T-helper 9 cell (primary cell): ENCODE results near the gene ZBTB2.
"Not testable (repeated sequence)": the region's sequence is repeated elsewhere in the genome, so short reads cannot be mapped to it uniquely, and the experiment has no call there.

Experiments
- DNase-seq: peaks from one replicate; pipeline ENCODE4 v3.0.0-alpha.2; 2020

The ZBTB2 gene

GRCh38 chr6:151359486-151359885, 31.9 kb downstream of the ZBTB2 start:
- DNase-seq, result no peak

GRCh38 chr6:151358475-151358874, 32.9 kb downstream of the ZBTB2 start:
- no peak for DNase-seq

GRCh38 chr6:151357758-151358436, 33.5 kb downstream of the ZBTB2 start:
- DNase-seq, result no peak

GRCh38 chr6:151356983-151357382, 34.4 kb downstream of the ZBTB2 start:
- not testable (repeated sequence) for DNase-seq

GRCh38 chr6:151353795-151354194, 37.6 kb downstream of the ZBTB2 start:
- DNase-seq, result no peak

GRCh38 chr6:151352410-151353396, 38.7 kb downstream of the ZBTB2 start:
- DNase-seq, result no peak

- no peak for DNase-seq
Observed at GRCh38 chr6:151351731-151352130, 39.6 kb downstream of the ZBTB2 start.

GRCh38 chr6:151351146-151351700, 40.1 kb downstream of the ZBTB2 start:
- DNase-seq, result no peak

- no peak for DNase-seq
Observed at GRCh38 chr6:151350442-151351145, 40.8 kb downstream of the ZBTB2 start.

- no peak for DNase-seq
Observed at GRCh38 chr6:151349651-151350270, 41.6 kb downstream of the ZBTB2 start.

GRCh38 chr6:151342750-151343149, 48.6 kb downstream of the ZBTB2 start:
- not testable (repeated sequence) for DNase-seq

GRCh38 chr6:151341476-151342195, 49.7 kb downstream of the ZBTB2 start:
- DNase-seq, result no peak

- no peak for DNase-seq
Observed at GRCh38 chr6:151340219-151340978, 51.0 kb downstream of the ZBTB2 start.

GRCh38 chr6:151339369-151339768, 52.0 kb downstream of the ZBTB2 start:
- no peak for DNase-seq

- no peak for DNase-seq
Observed at GRCh38 chr6:151338651-151339200, 52.6 kb downstream of the ZBTB2 start.

GRCh38 chr6:151335930-151336329, 55.4 kb downstream of the ZBTB2 start:
- DNase-seq, result no peak

- no peak for DNase-seq
Observed at GRCh38 chr6:151330130-151330696, 61.1 kb downstream of the ZBTB2 start.

- DNase-seq, result no peak
Observed at GRCh38 chr6:151327101-151327500, 64.3 kb downstream of the ZBTB2 start.

- no peak for DNase-seq
Observed at GRCh38 chr6:151326116-151326825, 65.1 kb downstream of the ZBTB2 start.
